Large intestine (tissue), 3 donors: ENCODE measurements around the gene HIVEP3. TPM values are rescaled to one million over a fixed set of nuclear protein-coding genes. Genes with fewer than 3 reads are reported as not detected.

Experiments
- DNase-seq, 2 donors: peaks; one replicate each; pipeline versions ENCODE4 v3.0.0 to v3.0.0-alpha.2; 2013
- H3K27ac ChIP-seq: one replicate; pipeline ENCODE4 v1.5.1; 2013; ENCODE audit warnings: low read length
- H3K27me3 ChIP-seq: 2 replicates; pipeline ENCODE4 v1.6.1; 2013; ENCODE audit warnings: low read length; ENCODE audit not compliant: control insufficient read depth, insufficient read depth
- H3K36me3 ChIP-seq: 2 replicates; pipeline ENCODE4 v1.6.1; 2013; ENCODE audit warnings: low read length; ENCODE audit not compliant: control insufficient read depth, insufficient read depth
- H3K4me1 ChIP-seq: one replicate; pipeline ENCODE4 v1.6.1; 2013; ENCODE audit warnings: low read length; ENCODE audit not compliant: control insufficient read depth, insufficient read depth
- H3K4me3 ChIP-seq: one replicate; pipeline ENCODE4 v1.5.1; 2013; ENCODE audit warnings: low read length
- H3K9me3 ChIP-seq: one replicate; pipeline ENCODE4 v1.6.1; 2013; ENCODE audit warnings: mild to moderate bottlenecking, low read depth, low read length, moderate library complexity; ENCODE audit not compliant: control insufficient read depth
- WGBS: methylation state at CpG from one replicate; pipeline ENCODE4 v1.1.5; 2013; ENCODE audit warnings: low lambda C conversion rate; ENCODE audit not compliant: insufficient coverage; 5-methylcytosine and 5-hydroxymethylcytosine counted together
- polyA plus RNA-seq: library from polyadenylated mRNA; unstranded; fragments of 120-200 nt; gene quantifications from one replicate; pipeline ENCODE4 v1.2.1, GENCODE V29; 2013

Gene HIVEP3
- polyA plus RNA-seq, 1 donor = 2.6 TPM

- H3K4me1 ChIP-seq = peaks cover 5% of the 10 kb centered on the region
- no peak overlapping the region for H3K4me3 ChIP-seq
- H3K27ac ChIP-seq = no peak overlapping the region
- no peak for DNase-seq
- H3K9me3 ChIP-seq = peaks cover 3% of the 10 kb centered on the region
- no CpG with 5 or more reads among the region's 15 CpGs for WGBS
- H3K36me3 ChIP-seq = no peaks in the 10 kb centered on the region
- H3K27me3 ChIP-seq = no peaks in the 10 kb centered on the region
These were observed 397.6 kb downstream of the HIVEP3 start for GRCh38 chr1:41520951-41521752.

DNA sequence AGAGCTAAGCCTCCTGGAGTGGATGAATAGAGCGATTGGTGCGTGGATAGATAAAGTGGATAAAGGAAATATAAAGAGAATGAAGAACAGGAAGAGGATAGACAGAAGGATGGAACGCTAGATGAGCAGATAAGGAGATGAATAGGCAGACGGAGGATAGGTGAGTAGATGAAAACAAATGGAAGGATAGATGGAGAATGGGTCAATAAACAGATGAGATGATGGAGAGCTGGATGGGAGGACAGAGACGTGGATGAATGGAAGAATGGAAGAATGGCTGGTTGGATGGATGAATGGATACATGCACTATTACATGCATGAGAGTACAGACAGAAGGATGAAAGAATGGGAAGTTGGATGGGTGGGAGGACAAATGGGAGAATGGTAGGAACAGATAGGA lies 399.1 kb downstream of the HIVEP3 start:
- no peak overlapping the region for H3K27ac ChIP-seq
- H3K4me1 ChIP-seq = peaks cover 19% of the 10 kb centered on the region
- peaks cover 3% of the 10 kb centered on the region for H3K9me3 ChIP-seq
- DNase-seq = no peak
- no peaks in the 10 kb centered on the region for H3K36me3 ChIP-seq
- no peak overlapping the region for H3K4me3 ChIP-seq
- H3K27me3 ChIP-seq = no peaks in the 10 kb centered on the region
- 94% methylated on average over 5 of the region's 5 CpGs for WGBS

DNA sequence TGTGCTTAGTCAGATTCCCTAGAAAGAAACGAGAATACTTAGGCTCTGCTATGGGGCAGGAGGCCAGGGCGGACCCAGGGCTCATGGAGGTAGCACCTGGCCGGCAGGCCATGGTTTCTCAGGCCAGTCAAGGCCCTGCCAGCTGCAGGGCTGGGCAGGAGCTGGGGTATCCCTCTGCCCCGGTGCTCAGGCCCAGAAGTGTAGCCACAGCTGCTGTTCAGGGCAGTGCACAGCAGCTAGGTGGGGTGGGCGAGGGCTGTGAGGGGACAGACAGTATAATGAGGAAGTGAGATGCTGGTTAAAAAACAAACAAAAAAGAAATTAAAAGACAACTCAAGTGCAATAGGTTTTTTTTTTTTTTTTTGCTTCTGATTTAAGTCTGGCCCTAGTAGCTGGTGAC lies 400.3 kb downstream of the HIVEP3 start:
- Histone ChIP-seq H3K4me1 (peaks cover 29% of the 10 kb centered on the region), H3K36me3 (no peaks in the 10 kb centered on the region), H3K27me3 (no peaks in the 10 kb centered on the region), H3K27ac (no peak overlapping the region), H3K4me3 (no peak overlapping the region), H3K9me3 (peaks cover 3% of the 10 kb centered on the region)
- whole genome bisulfite sequencing = 100% methylated on average over 1 of the region's 5 CpGs
- DNase-seq = no peak

DNA sequence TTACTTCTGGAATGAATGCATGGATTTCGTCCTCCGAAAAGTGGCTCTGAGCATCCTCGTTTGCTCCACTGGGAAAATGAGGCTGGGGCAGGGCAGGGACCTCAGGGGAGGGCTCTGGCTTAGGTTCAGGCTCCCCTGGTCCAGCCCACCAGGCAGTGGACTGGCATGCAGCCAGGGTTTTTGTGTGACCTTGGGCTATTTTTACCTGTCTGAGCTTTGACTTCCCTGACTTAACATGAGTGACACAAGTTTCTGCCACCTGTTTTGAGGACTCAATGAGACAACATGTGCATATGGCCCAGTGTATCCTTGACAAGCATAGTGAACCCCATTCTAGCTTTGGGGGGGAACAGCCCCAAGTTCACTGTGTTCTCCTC lies 401.7 kb downstream of the HIVEP3 start:
- peaks cover 29% of the 10 kb centered on the region for H3K4me1 ChIP-seq
- no peak for DNase-seq
- no peak overlapping the region for H3K27ac ChIP-seq
- WGBS = no CpG with 5 or more reads among the region's 3 CpGs
- H3K27me3 ChIP-seq = no peaks in the 10 kb centered on the region
- peaks cover 3% of the 10 kb centered on the region for H3K9me3 ChIP-seq
- no peaks in the 10 kb centered on the region for H3K36me3 ChIP-seq
- no peak overlapping the region for H3K4me3 ChIP-seq

GRCh38 chr1:41516168-41517061 lies 402.3 kb downstream of the HIVEP3 start:
- Histone ChIP-seq H3K27me3 (no peaks in the 10 kb centered on the region), H3K9me3 (peaks cover 3% of the 10 kb centered on the region), H3K36me3 (no peaks in the 10 kb centered on the region), H3K4me3 (peak overlapping the region; percentile 50), H3K27ac (peak overlapping the region; percentile 88), H3K4me1 (peaks cover 29% of the 10 kb centered on the region)
- peak; percentile 92 to 95 for DNase-seq
- no CpG with 5 or more reads among the region's 53 CpGs for WGBS

GRCh38 chr1:41515778-41516167 lies 402.9 kb downstream of the HIVEP3 start:
- DNase-seq = no peak
- no CpG with 5 or more reads among the region's 6 CpGs for WGBS
- peaks cover 29% of the 10 kb centered on the region for H3K4me1 ChIP-seq
- no peaks in the 10 kb centered on the region for H3K27me3 ChIP-seq
- peak overlapping the region; percentile 88 for H3K27ac ChIP-seq
- no peaks in the 10 kb centered on the region for H3K36me3 ChIP-seq
- H3K9me3 ChIP-seq = peaks cover 3% of the 10 kb centered on the region
- no peak overlapping the region for H3K4me3 ChIP-seq

GRCh38 chr1:41515131-41515678 lies 403.5 kb downstream of the HIVEP3 start:
- Histone ChIP-seq H3K27ac (peak overlapping the region; percentile 88), H3K4me1 (peaks cover 29% of the 10 kb centered on the region), H3K36me3 (no peaks in the 10 kb centered on the region), H3K9me3 (peaks cover 3% of the 10 kb centered on the region), H3K27me3 (no peaks in the 10 kb centered on the region), H3K4me3 (no peak overlapping the region)
- peak; percentile 77 to 91 for DNase-seq
- no CpG with 5 or more reads among the region's 5 CpGs for WGBS

DNA sequence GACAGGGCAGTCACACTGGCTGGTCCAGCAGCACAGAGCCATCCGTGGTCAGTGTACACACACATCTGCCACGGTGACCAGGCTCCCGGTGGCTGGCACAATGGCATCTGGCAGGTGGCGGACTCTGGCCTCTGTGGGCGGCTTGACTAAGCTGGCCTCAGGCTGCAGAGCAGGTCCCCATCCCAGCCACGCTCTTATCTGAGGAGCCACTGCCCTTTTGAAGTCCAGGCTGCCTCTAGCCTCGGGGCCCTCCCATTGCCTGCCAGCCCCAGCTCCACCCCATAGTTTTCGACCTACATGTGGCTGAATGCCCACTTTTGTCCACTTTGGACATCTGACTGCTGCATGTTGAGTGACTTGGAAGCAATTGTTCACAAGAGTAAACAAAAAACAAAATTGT lies 404.3 kb downstream of the HIVEP3 start:
- H3K9me3 ChIP-seq = peaks cover 3% of the 10 kb centered on the region
- WGBS = no CpG with 5 or more reads among the region's 8 CpGs
- H3K4me3 ChIP-seq = no peak overlapping the region
- DNase-seq = peak; percentile 76 to 85
- H3K27ac ChIP-seq = peak overlapping the region; percentile 88
- peaks cover 29% of the 10 kb centered on the region for H3K4me1 ChIP-seq
- H3K36me3 ChIP-seq = no peaks in the 10 kb centered on the region
- no peaks in the 10 kb centered on the region for H3K27me3 ChIP-seq

DNA sequence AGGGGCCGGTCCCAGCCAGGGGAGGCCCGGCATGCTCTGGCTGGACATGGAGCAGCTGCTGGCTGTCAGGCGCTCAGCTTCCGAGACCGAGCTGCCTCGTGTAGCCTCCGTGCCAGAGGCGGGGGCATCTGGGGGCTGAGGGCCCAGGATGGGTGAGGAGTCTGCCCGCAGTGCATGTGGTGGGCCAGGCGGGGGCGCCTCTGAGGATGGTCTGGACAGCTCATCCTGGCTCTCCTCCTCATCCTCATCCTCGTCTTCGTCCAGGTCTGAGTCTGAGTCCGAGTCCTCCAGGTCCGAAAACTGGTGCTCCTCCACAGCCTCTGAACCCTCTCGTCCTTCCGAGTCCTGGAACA lies 405.4 kb downstream of the HIVEP3 start:
- Histone ChIP-seq H3K36me3 (no peaks in the 10 kb centered on the region), H3K9me3 (peaks cover 3% of the 10 kb centered on the region), H3K27ac (no peak overlapping the region), H3K4me3 (no peak overlapping the region), H3K27me3 (no peaks in the 10 kb centered on the region), H3K4me1 (peaks cover 29% of the 10 kb centered on the region)
- DNase-seq = no peak
- 100% methylated on average over 1 of the region's 17 CpGs for WGBS

DNA sequence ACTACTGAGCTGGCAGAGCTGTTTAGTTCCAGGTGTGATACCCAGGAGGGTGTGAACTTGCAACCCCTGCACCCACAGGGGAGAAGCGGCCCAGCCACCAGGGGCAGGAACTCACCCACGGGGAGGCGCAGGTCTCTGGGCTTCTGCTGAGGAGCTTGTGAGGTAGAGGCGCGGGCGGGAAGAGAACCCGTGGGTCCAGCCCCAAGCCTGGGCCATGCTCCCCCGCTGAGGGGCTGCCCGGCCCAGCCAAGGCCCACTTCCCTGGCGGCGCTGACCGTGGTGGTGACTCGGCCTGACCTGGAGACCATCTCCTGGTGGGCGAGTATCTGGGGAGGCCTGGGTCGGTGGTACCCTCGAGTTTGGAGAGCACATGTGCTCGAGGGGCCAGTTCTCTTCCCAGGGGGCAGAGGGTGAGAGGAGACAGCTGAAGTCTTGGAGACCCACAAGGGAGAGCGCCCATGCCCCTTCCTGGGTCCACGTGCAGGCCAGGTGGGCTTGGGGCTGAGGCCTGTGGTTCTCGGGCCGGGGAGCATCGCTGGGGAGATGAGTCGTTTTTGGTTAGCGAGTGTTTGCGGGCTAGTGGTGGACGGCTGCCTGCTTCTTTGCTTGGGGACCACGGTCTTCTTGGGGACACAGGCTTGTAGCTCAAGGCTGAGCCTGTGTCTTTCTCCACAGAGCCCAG lies 405.9 kb downstream of the HIVEP3 start:
- Histone ChIP-seq H3K27me3 (no peaks in the 10 kb centered on the region), H3K4me1 (peaks cover 29% of the 10 kb centered on the region), H3K36me3 (no peaks in the 10 kb centered on the region), H3K4me3 (no peak overlapping the region), H3K9me3 (peaks cover 3% of the 10 kb centered on the region), H3K27ac (no peak overlapping the region)
- no peak for DNase-seq
- no CpG with 5 or more reads among the region's 27 CpGs for WGBS
